ENCODE data around the gene STK10. TPM values are rescaled to one million over a fixed set of nuclear protein-coding genes. Genes with fewer than 3 reads are reported as not detected.

Gene STK10
- total and polyA plus RNA-seq, 3 donors from 2014 or later: 48.8 to 148 (median 142) TPM

GRCh38 chr5:172098046-172098445, 90.0 kb downstream of the STK10 start:
- TF ChIP-seq CTCF (IDR thresholded peaks at IDR 0.05): no peak
- no peak for TF ChIP-seq POLR2A (IDR thresholded peaks at IDR 0.05)
- intact Hi-C loops (cut with DNase I; ENCODE audit: low total_unique reads): no loop called here
- H3K27ac ChIP-seq: no peak overlapping the region
- no peaks in the 10 kb centered on the region for H3K27me3 ChIP-seq
- no peak for DNase-seq
- no peaks in the 10 kb centered on the region for H3K36me3 ChIP-seq (ENCODE audit: low read depth, missing control alignments)
- peaks cover 34% of the 10 kb centered on the region for H3K4me1 ChIP-seq
- H3K4me3 ChIP-seq: no peak overlapping the region
- WGBS, 2 donors: 69% methylated on average over 6 of the region's 6 CpGs
- no peaks in the 10 kb centered on the region for H3K9me3 ChIP-seq

- peak; percentile 67 for DNase-seq
- H3K4me3 ChIP-seq: no peak overlapping the region
- H3K27ac ChIP-seq: no peak overlapping the region
- intact Hi-C loops (cut with DNase I; ENCODE audit: low total_unique reads): no loop called here
- no peaks in the 10 kb centered on the region for H3K36me3 ChIP-seq (ENCODE audit: low read depth, missing control alignments)
- 39 to 76% methylated on average over 9 to 14 of the region's 14 CpGs for WGBS, 2 donors
- H3K4me1 ChIP-seq: peaks cover 30% of the 10 kb centered on the region
- no peaks in the 10 kb centered on the region for H3K9me3 ChIP-seq
- H3K27me3 ChIP-seq: no peaks in the 10 kb centered on the region
- TF ChIP-seq POLR2A (IDR thresholded peaks at IDR 0.05) (no peak), CTCF (IDR thresholded peaks at IDR 0.05) (no peak)
Measured at GRCh38 chr5:172097356-172097755, 90.7 kb downstream of the STK10 start.

GRCh38 chr5:172096207-172096940, 91.7 kb downstream of the STK10 start:
- DNase-seq: no peak
- TF ChIP-seq CTCF (IDR thresholded peaks at IDR 0.05): no peak
- no peak for TF ChIP-seq POLR2A (IDR thresholded peaks at IDR 0.05)
- no peak overlapping the region for H3K4me3 ChIP-seq
- no peaks in the 10 kb centered on the region for H3K36me3 ChIP-seq (ENCODE audit: low read depth, missing control alignments)
- intact Hi-C loops (cut with DNase I; ENCODE audit: low total_unique reads): no loop called here
- H3K4me1 ChIP-seq: peaks cover 30% of the 10 kb centered on the region
- H3K9me3 ChIP-seq: no peaks in the 10 kb centered on the region
- H3K27ac ChIP-seq: peak overlapping the region in 1 of 2 donors; percentile 14
- WGBS, 2 donors: 61 to 62% methylated on average over 21 of the region's 21 CpGs
- no peaks in the 10 kb centered on the region for H3K27me3 ChIP-seq

- whole genome bisulfite sequencing, 2 donors: 83 to 85% methylated on average over 11 of the region's 11 CpGs
- no peak overlapping the region for H3K4me3 ChIP-seq
- TF ChIP-seq POLR2A (IDR thresholded peaks at IDR 0.05) (no peak), CTCF (IDR thresholded peaks at IDR 0.05) (no peak)
- peaks cover 30% of the 10 kb centered on the region for H3K4me1 ChIP-seq
- intact Hi-C loops (cut with DNase I; ENCODE audit: low total_unique reads): no loop called here
- H3K36me3 ChIP-seq (ENCODE audit: low read depth, missing control alignments): no peaks in the 10 kb centered on the region
- no peaks in the 10 kb centered on the region for H3K27me3 ChIP-seq
- H3K9me3 ChIP-seq: no peaks in the 10 kb centered on the region
- no peak for DNase-seq
- peak overlapping the region in 1 of 2 donors; percentile 14 for H3K27ac ChIP-seq
Measured at GRCh38 chr5:172095368-172096206, 92.4 kb downstream of the STK10 start.
